OCI-LY1 (cell line): ENCODE measurements around the gene CDC25C.

Experiments used
- H2AFZ ChIP-seq: fragments of 200-600 bp; sonication (generic), shearing (Covaris generic); 2 replicates; pipeline ENCODE4 v1.6.0; 2014; ENCODE audit warnings: antibody characterized with exemption, mild to moderate bottlenecking, low read length
- H3F3A ChIP-seq: fragments of 200-600 bp; sonication (generic), shearing (Covaris generic); 2 replicates; pipeline ENCODE4 v1.6.0; 2014; ENCODE audit warnings: mild to moderate bottlenecking, antibody characterized with exemption, low read length, moderate library complexity; ENCODE audit not compliant: insufficient read depth
- H3K27ac ChIP-seq: fragments of 200-600 bp; sonication (generic); 2 replicates; pipeline ENCODE4 v1.5.1; 2014; ENCODE audit warnings: low read length, mixed run types, mild to moderate bottlenecking, low read depth; ENCODE audit not compliant: poor library complexity, severe bottlenecking
- H3K27me3 ChIP-seq: fragments of 200-600 bp; sonication (generic); 2 replicates; pipeline ENCODE4 v1.6.0; 2014; ENCODE audit warnings: antibody characterized with exemption, mild to moderate bottlenecking, low read length, moderate library complexity; ENCODE audit not compliant: insufficient read depth
- H3K36me3 ChIP-seq: fragments of 200-600 bp; sonication (generic); 2 replicates; pipeline ENCODE4 v1.6.1; 2014; ENCODE audit warnings: mild to moderate bottlenecking, antibody characterized with exemption, low read length, moderate library complexity, mixed read lengths; ENCODE audit not compliant: insufficient read depth
- H3K4me1 ChIP-seq: fragments of 200-600 bp; sonication (generic); 2 replicates; pipeline ENCODE4 v1.5.1; 2014; ENCODE audit warnings: mild to moderate bottlenecking, low read length, moderate library complexity; ENCODE audit not compliant: insufficient read depth, severe bottlenecking
- H3K4me2 ChIP-seq: fragments of 200-600 bp; sonication (generic), shearing (Covaris generic); 2 replicates; pipeline ENCODE4 v1.6.1; 2014; ENCODE audit warnings: low read length
- H3K4me3 ChIP-seq: fragments of 200-600 bp; sonication (generic); 2 replicates; pipeline ENCODE4 v1.5.1; 2014; ENCODE audit warnings: low read length, low read depth, mild to moderate bottlenecking, mixed read lengths; ENCODE audit not compliant: poor library complexity, severe bottlenecking
- H3K79me2 ChIP-seq: fragments of 200-600 bp; shearing (Covaris generic); 2 replicates; pipeline ENCODE4 v1.6.1; 2016; ENCODE audit warnings: mixed run types, low read length, mixed read lengths; ENCODE audit not compliant: insufficient read depth
- H3K9ac ChIP-seq: fragments of 200-600 bp; sonication (generic), shearing (Covaris generic); 2 replicates; pipeline ENCODE4 v1.6.1; 2014; ENCODE audit warnings: mild to moderate bottlenecking, low read length, mixed read lengths
- H3K9me2 ChIP-seq: fragments of 200-600 bp; sonication (generic), shearing (Covaris generic); 2 replicates; pipeline ENCODE4 v1.6.1; 2014; ENCODE audit warnings: low read depth, mild to moderate bottlenecking, low read length, mixed read lengths
- H3K9me3 ChIP-seq: fragments of 200-600 bp; shearing (Covaris generic); 2 replicates; pipeline ENCODE4 v1.6.1; 2014; ENCODE audit warnings: low read length, mixed read lengths
- H4K20me1 ChIP-seq: fragments of 200-600 bp; sonication (generic), shearing (Covaris generic); 2 replicates; pipeline ENCODE4 v1.6.0; 2016; ENCODE audit warnings: mild to moderate bottlenecking, low read length; ENCODE audit not compliant: insufficient read depth
- CTCF ChIP-seq: fragments of 200-600 bp; sonication (generic), shearing (Covaris generic); IDR thresholded peaks from 2 replicates; pipeline ENCODE4 v1.5.1; 2017; ENCODE audit warnings: mild to moderate bottlenecking, antibody characterized with exemption, low read length, moderate library complexity, mixed read lengths
- EZH2 ChIP-seq: fragments of 200-600 bp; sonication (generic), shearing (Covaris generic); IDR thresholded peaks from 2 replicates; pipeline ENCODE4 v1.8.0; 2017; ENCODE audit warnings: borderline replicate concordance, mixed run types, mild to moderate bottlenecking, antibody characterized with exemption, low read length, moderate library complexity, mixed read lengths

CDC25C gene

GRCh38 chr5:138246334-138246733 is 85.3 kb downstream of the CDC25C start:
- Histone ChIP-seq H3K4me3 (no peak overlapping the region), H3K27me3 (peaks cover 13% of the 10 kb centered on the region; the same call in 1 of the 2 replicates), H3F3A (no peaks in the 10 kb centered on the region), H3K9ac (no peak overlapping the region), H2AFZ (no peak overlapping the region), H3K36me3 (no peaks in the 10 kb centered on the region), H4K20me1 (no peaks in the 10 kb centered on the region), H3K4me1 (no peaks in the 10 kb centered on the region), H3K79me2 (no peaks in the 10 kb centered on the region), H3K27ac (no peak overlapping the region), H3K4me2 (no peak overlapping the region), H3K9me3 (no peaks in the 10 kb centered on the region), H3K9me2 (no peaks in the 10 kb centered on the region)
- no peak for TF ChIP-seq CTCF

GRCh38 chr5:138245717-138246116 is 85.9 kb downstream of the CDC25C start:
- TF ChIP-seq CTCF = no peak
- H3K36me3 ChIP-seq = no peaks in the 10 kb centered on the region
- H3K79me2 ChIP-seq = no peaks in the 10 kb centered on the region
- no peaks in the 10 kb centered on the region for H3K9me3 ChIP-seq
- H3K4me3 ChIP-seq = no peak overlapping the region
- H3K9me2 ChIP-seq = no peaks in the 10 kb centered on the region
- no peak overlapping the region for H3K27ac ChIP-seq
- no peaks in the 10 kb centered on the region for H4K20me1 ChIP-seq
- H3K4me1 ChIP-seq = no peaks in the 10 kb centered on the region
- H3K9ac ChIP-seq = no peak overlapping the region
- no peak overlapping the region for H2AFZ ChIP-seq
- peaks cover 13% of the 10 kb centered on the region; the same call in 1 of the 2 replicates for H3K27me3 ChIP-seq
- no peak overlapping the region for H3K4me2 ChIP-seq
- no peaks in the 10 kb centered on the region for H3F3A ChIP-seq

- Histone ChIP-seq H3K9ac (no peak overlapping the region), H3F3A (no peaks in the 10 kb centered on the region), H3K4me2 (no peak overlapping the region), H3K9me2 (no peaks in the 10 kb centered on the region), H3K9me3 (no peaks in the 10 kb centered on the region), H3K27ac (no peak overlapping the region), H2AFZ (no peak overlapping the region), H3K36me3 (no peaks in the 10 kb centered on the region), H3K4me3 (no peak overlapping the region), H4K20me1 (no peaks in the 10 kb centered on the region), H3K79me2 (no peaks in the 10 kb centered on the region), H3K27me3 (peaks cover 9% of the 10 kb centered on the region; the same call in 1 of the 2 replicates), H3K4me1 (no peaks in the 10 kb centered on the region)
- TF ChIP-seq CTCF (no peak), EZH2 (no peak)
Observed at GRCh38 chr5:138243794-138244193, 87.8 kb downstream of the CDC25C start.
